K562 (cell line): ENCODE data around the gene COBLL1. TPM values are rescaled to one million over a fixed set of nuclear protein-coding genes. Genes with fewer than 3 reads are reported as not detected.

ENCODE experiments used
- ATAC-seq: fragments of 200-7000 bp; cut with Tn5 transposase; 3 replicates; pipeline ENCODE4 v1.9.1; 2020; ENCODE audit warnings: moderate library complexity
- BruUV-seq: library from RNA; stranded (reverse); fragments of 400-500 nt; replicated peaks from 2 replicates; lab custom pipeline; 2021; lab: Mats Ljungman, UMichigan
- CTCF ChIA-PET: fragments of 300-600 bp; formaldehyde crosslinking; extraction: SDS; loops from one replicate; lab custom pipeline; 2021; ENCODE audit warnings: low intra/inter-chr PET ratio; lab: Yijun Ruan, JAX
- POLR2A ChIA-PET: fragments of 300-600, 350-650 bp; sonication (Branson Sonifier 250); formaldehyde crosslinking; extraction: SDS; loops from one replicate; lab custom pipeline; 2021; ENCODE audit warnings: antibody characterized with exemption, inconsistent platforms; lab: Yijun Ruan, JAX
- DNase-seq, 4 experiments: peaks; one replicate each; pipeline versions ENCODE4 v3.0.0 to v3.0.0-alpha.2; 2011 to 2018; ENCODE audit warnings: low spot score in 3 of 4, mixed read lengths in 3 of 4; ENCODE audit errors: extremely low read depth in 1 of 4
- FAIRE-seq: peaks from 2 replicates; lab custom pipeline; 2011; peaks lifted over from hg19 to GRCh38; lab: Jason Lieb, UNC
- H2AFZ ChIP-seq: 2 replicates; pipeline ENCODE4 v1.6.0; 2011; ENCODE audit warnings: low read depth, low read length, control low read depth, inconsistent platforms
- H3K27ac ChIP-seq: fragments of 200-600 bp; 3 replicates; pipeline ENCODE4 v1.8.0; 2011; ENCODE audit warnings: low read depth, mild to moderate bottlenecking, control low read depth, inconsistent platforms, low read length, moderate library complexity, mixed read lengths; ENCODE audit errors: extremely low read depth
- H3K27me3 ChIP-seq, 2 experiments: fragments of 300-600 bp in 1 of 2; 2 replicates in 1 of 2; 3 replicates in 1 of 2; pipeline versions ENCODE4 v1.6.0 to v1.8.0; 2011; ENCODE audit warnings: inconsistent platforms in 2 of 2, low read length in 2 of 2, mild to moderate bottlenecking in 1 of 2, mixed read lengths in 1 of 2, moderate library complexity in 1 of 2; ENCODE audit not compliant: control insufficient read depth in 2 of 2, insufficient read depth in 2 of 2
- H3K36me3 ChIP-seq: fragments of 300-600 bp; 3 replicates; pipeline ENCODE4 v1.8.0; 2011; ENCODE audit warnings: mild to moderate bottlenecking, low read length, inconsistent platforms; ENCODE audit not compliant: control insufficient read depth, insufficient read depth
- H3K4me1 ChIP-seq, 2 experiments: fragments of 200-600 bp in 1 of 2; replicated peaks in 1 of 2; 2 replicates in 1 of 2; 3 replicates in 1 of 2; pipeline versions ENCODE4 v1.5.1 to v1.8.0; 2011; ENCODE audit warnings: inconsistent platforms in 2 of 2, low read length in 2 of 2, mild to moderate bottlenecking in 1 of 2, mixed read lengths in 1 of 2, moderate library complexity in 1 of 2; ENCODE audit not compliant: control insufficient read depth in 2 of 2, insufficient read depth in 2 of 2
- H3K4me2 ChIP-seq: 2 replicates; pipeline ENCODE4 v1.6.1; 2011; ENCODE audit warnings: low read length, control low read depth, inconsistent platforms, mixed read lengths; ENCODE audit not compliant: insufficient read depth
- H3K4me3 ChIP-seq: fragments of 200-600 bp; sonication (generic), shearing (Covaris generic); 2 replicates; pipeline ENCODE4 v1.5.1; 2016; ENCODE audit warnings: control low read depth, inconsistent platforms
- H3K79me2 ChIP-seq: fragments of 200-600 bp; 3 replicates; pipeline ENCODE4 v1.8.0; 2011; ENCODE audit warnings: low read length, inconsistent platforms; ENCODE audit not compliant: control insufficient read depth, insufficient read depth
- H3K9ac ChIP-seq, 2 experiments: 2 replicates each; pipeline versions ENCODE4 v1.6.0 to v1.6.1; 2011; ENCODE audit warnings: low read depth in 2 of 2, low read length in 2 of 2, control low read depth in 1 of 2, inconsistent platforms in 1 of 2, mild to moderate bottlenecking in 1 of 2, mixed read lengths in 1 of 2; ENCODE audit not compliant: insufficient read depth in 1 of 2
- H3K9me1 ChIP-seq: one replicate; pipeline ENCODE4 v1.6.0; 2011; ENCODE audit warnings: inconsistent platforms, mild to moderate bottlenecking, low read length, moderate library complexity; ENCODE audit not compliant: control insufficient read depth, insufficient read depth
- H3K9me3 ChIP-seq: replicated peaks from 2 replicates; pipeline ENCODE4 v1.5.1; 2011; ENCODE audit warnings: low read depth, low read length, inconsistent platforms; ENCODE audit not compliant: control insufficient read depth, insufficient read depth
- H4K20me1 ChIP-seq: replicated peaks from 2 replicates; pipeline ENCODE4 v1.6.1; 2011; ENCODE audit warnings: low read length, inconsistent platforms, mixed read lengths; ENCODE audit not compliant: control insufficient read depth, insufficient read depth
- ETV1 ChIP-seq: fragments of 450-650 bp; conservative IDR thresholded peaks from 2 replicates; pipeline ENCODE4 v1.6.1; 2016; ENCODE audit warnings: missing genetic modification characterization, control low read depth, low read depth, missing compliant biosample characterization
- KDM1A ChIP-seq, 2 experiments: fragments of 450-650 bp; IDR thresholded peaks; 2 replicates each; pipeline ENCODE4 v1.6.1; 2016; ENCODE audit warnings: mild to moderate bottlenecking in 2 of 2
- PHF8 ChIP-seq: fragments of 200-600 bp; sonication (generic); IDR thresholded peaks from 2 replicates; pipeline ENCODE4 v1.6.1; 2012; ENCODE audit warnings: mixed run types, mild to moderate bottlenecking, inconsistent platforms, low read length, moderate library complexity, borderline replicate concordance
- PREB ChIP-seq: sonication (generic); formaldehyde crosslinking; IDR thresholded peaks from 2 replicates; pipeline ENCODE4 v1.8.1; 2023; ENCODE audit warnings: mild to moderate bottlenecking, missing genetic modification reagents
- SMAD3 ChIP-seq: fragments of 450-650 bp; formaldehyde crosslinking; conservative IDR thresholded peaks from 2 replicates; pipeline ENCODE4 v1.4.0; 2020; ENCODE audit warnings: mild to moderate bottlenecking
- TAF9B ChIP-seq: fragments of 450-650 bp; IDR thresholded peaks from 2 replicates; pipeline ENCODE4 v1.6.1; 2018; ENCODE audit warnings: mild to moderate bottlenecking; ENCODE audit not compliant: partially characterized antibody
- ZNF143 ChIP-seq: sonication (generic); formaldehyde crosslinking; IDR thresholded peaks from 2 replicates; pipeline ENCODE4 v1.9.0; 2022; ENCODE audit warnings: mild to moderate bottlenecking, missing genetic modification reagents
- ZNF280B ChIP-seq: fragments of 250-450 bp; sonication (Bioruptor Pico); IDR thresholded peaks from 2 replicates; pipeline ENCODE4 v1.5.1; 2021; ENCODE audit warnings: mild to moderate bottlenecking
- WGBS: fragments of 100-300 bp; shearing (Covaris generic); methylation state at CpG from one replicate; pipeline ENCODE4 v1.1.6; 2016; ENCODE audit warnings: low coverage, mixed read lengths; ENCODE audit not compliant: insufficient coverage; ENCODE audit errors: missing lambda C conversion rate; 5-methylcytosine and 5-hydroxymethylcytosine counted together
- in situ Hi-C: fragments of 300-500 bp; cut with MboI; formaldehyde crosslinking; loops from 4 replicates; pipeline ENCODE4 v1.15.0; 2018; ENCODE audit warnings: inconsistent platforms, mixed read lengths
- intact Hi-C: fragments of 100-400 bp; cut with micrococcal nuclease; formaldehyde crosslinking; loops from 2 replicates; pipeline ENCODE4 v1.14.2; 2022
- polyA plus RNA-seq, 8 experiments: library from polyadenylated mRNA; depleted of rRNA in 4 of 8; stranded (reverse) in 5 of 8; unstranded in 3 of 8; fragments of >200 nt; fragmentation: Nextera tagmentation in 2 of 8; fragmentation: Illumina TruSeq in 1 of 8; extraction: Ambion mirVana in 2 of 8; extraction: Trizol in 1 of 8; gene quantifications; 2 replicates each; pipeline versions ENCODE4 v1.2.1 to v1.2.3, GENCODE V29; 2011 to 2014; ENCODE audit warnings: inconsistent platforms in 1 of 8, missing spikeins in 1 of 8
- total RNA-seq, 7 experiments: library from RNA; depleted of rRNA in 6 of 7; stranded (reverse); fragments of >200 nt in 6 of 7; fragmentation: Illumina TruSeq in 2 of 7; extraction: Trizol in 2 of 7; gene quantifications; 2 replicates each; pipeline versions ENCODE4 v1.2.1 to v1.2.3, GENCODE V29; 2011 to 2021; ENCODE audit warnings: low replicate concordance in 1 of 7

The COBLL1 gene
- total and polyA plus RNA-seq, 9 of the 15 experiments (the other 6 are each of a cell fraction or from before 2014, with no cell fraction given), result 0.07 to 1.6 (median 0.71) TPM

GRCh38 chr2:164651361-164651760, 190.3 kb downstream of the COBLL1 start:
- H3K27ac ChIP-seq, result no peak overlapping the region
- H3K27me3 ChIP-seq, result no peaks in the 10 kb centered on the region
- WGBS, result 0% methylated on average over 1 of the region's 1 CpG
- H3K4me2 ChIP-seq, result no peak overlapping the region
- H3K9me3 ChIP-seq, result no peaks in the 10 kb centered on the region
- in situ Hi-C loops (no loop called here), intact Hi-C loops (no loop called here)
- H4K20me1 ChIP-seq, result no peaks in the 10 kb centered on the region
- CTCF ChIA-PET, result no interaction called here
- DNase-seq (no peak), ATAC-seq (no peak), FAIRE-seq (no peak)
- H3K4me1 ChIP-seq, result no peaks in the 10 kb centered on the region
- H3K4me3 ChIP-seq, result no peak overlapping the region
- no peaks in the 10 kb centered on the region for H3K79me2 ChIP-seq
- no TSS peak for BruUV-seq
- TF ChIP-seq PHF8 (no peak), KDM1A (IDR thresholded peaks at IDR 0.05) (no peak), ZNF143 (CRISPR knock-in tag) (no peak), TAF9B (no peak), PREB (no peak), ETV1 (tag) (no peak), SMAD3 (CRISPR knock-in tag) (no peak), ZNF280B (CRISPR knock-in tag) (no peak)
- POLR2A ChIA-PET, result no interaction called here
- no peak overlapping the region for H3K9ac ChIP-seq
- no peak overlapping the region for H2AFZ ChIP-seq
- H3K9me1 ChIP-seq, result no peaks in the 10 kb centered on the region
- no peaks in the 10 kb centered on the region for H3K36me3 ChIP-seq
